H1 (cell line): Measurements from ENCODE around the gene SFR1. TPM values are rescaled to one million over a fixed set of nuclear protein-coding genes. Genes with fewer than 3 reads are reported as not detected.

Experiments
- CHD7 ChIP-seq: fragments of 300-600 bp; sonication (generic); IDR thresholded peaks from 2 replicates; pipeline ENCODE4 v1.7.1; 2012; ENCODE audit warnings: low read length, moderate library complexity, mild to moderate bottlenecking, inconsistent platforms; ENCODE audit not compliant: insufficient replicate concordance
- CTBP2 ChIP-seq: IDR thresholded peaks from 2 replicates; pipeline ENCODE4 v1.7.0; 2011; ENCODE audit warnings: borderline replicate concordance, mild to moderate bottlenecking, moderate library complexity, mixed read lengths, low read length; ENCODE audit not compliant: insufficient read depth, insufficient read length
- GABPA ChIP-seq: IDR thresholded peaks from 2 replicates; pipeline ENCODE4 v1.6.1; 2011; ENCODE audit warnings: mild to moderate bottlenecking, low read length, moderate library complexity, borderline replicate concordance; ENCODE audit not compliant: insufficient read depth
- JUN ChIP-seq: IDR thresholded peaks from 2 replicates; pipeline ENCODE4 v1.6.1; 2011; ENCODE audit warnings: low read depth, mild to moderate bottlenecking, improper control_type of control experiment, low read length
- polyA plus RNA-seq, 7 experiments: library from polyadenylated mRNA; depleted of rRNA in 3 of 7; stranded (reverse) in 5 of 7; unstranded in 2 of 7; fragments of >200 nt in 5 of 7; fragments of 200-250 nt in 2 of 7; gene quantifications; 1 replicate in 5 of 7; 2 replicates in 1 of 7; 4 replicates in 1 of 7; pipeline versions ENCODE4 v1.2.1 to v1.2.3, GENCODE V29; 2011 to 2013; ENCODE audit warnings: missing spikeins in 2 of 7, mixed read lengths in 2 of 7
- total RNA-seq: library from RNA; stranded (reverse); fragmentation: NEBNext Ultra II Directional; extraction: Animal tissue kit (Norgen Biotek cat#: 25700); gene quantifications from 2 replicates; pipeline ENCODE4 v1.2.1, GENCODE V29; 2021

SFR1 gene
- total and polyA plus RNA-seq, 2 of the 8 experiments (the other 6 are each of a cell fraction or from before 2014, with no cell fraction given), result 3.4 to 7.7 TPM

DNA sequence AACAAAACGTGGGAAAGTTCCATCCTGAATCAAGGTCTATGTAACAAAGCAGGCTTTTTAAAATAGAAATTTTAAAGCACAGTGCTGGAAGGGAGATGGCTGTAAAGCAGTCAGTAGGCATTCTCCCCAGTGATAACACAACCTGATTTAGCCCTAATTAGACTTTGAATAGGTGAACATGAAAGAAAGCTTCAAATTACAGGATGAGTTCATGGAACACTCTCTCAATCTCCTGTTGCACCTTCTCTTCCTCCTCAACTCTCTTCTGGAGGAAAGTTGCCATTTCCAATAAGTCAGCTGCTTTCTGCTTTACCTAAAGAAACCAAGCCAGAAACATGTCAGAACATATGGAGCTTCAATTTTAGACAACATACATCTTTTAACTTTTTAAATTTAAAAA is 20.1 kb downstream of the SFR1 start (continued):
- TF ChIP-seq CHD7, result peak; percentile 23
- no peak for TF ChIP-seq CTBP2
- TF ChIP-seq GABPA, result no peak
- TF ChIP-seq JUN, result no peak
